HepG2 (cell line): ENCODE results near the gene OSBPL3. TPM values are rescaled to one million over a fixed set of nuclear protein-coding genes. Genes with fewer than 3 reads are reported as not detected.

Experiments
- AGO1 ChIP-seq: fragments of 200-400 bp; formaldehyde crosslinking; IDR thresholded peaks from 2 replicates; pipeline ENCODE4 v1.6.1; 2017; ENCODE audit warnings: mild to moderate bottlenecking, low read depth, low read length, moderate library complexity; ENCODE audit not compliant: poor library complexity, severe bottlenecking
- BCL3 ChIP-seq: sonication (generic); formaldehyde crosslinking; IDR thresholded peaks from 2 replicates; pipeline ENCODE4 v1.5.1; 2020; ENCODE audit warnings: mild to moderate bottlenecking, missing genetic modification reagents, moderate library complexity
- ELF3 ChIP-seq: IDR thresholded peaks from 2 replicates; pipeline ENCODE4 v1.6.1; 2016; ENCODE audit warnings: missing genetic modification reagents, missing compliant biosample characterization
- HCFC1 ChIP-seq: fragments of 150-350 bp; IDR thresholded peaks from 2 replicates; pipeline ENCODE4 v1.6.1; 2014; ENCODE audit warnings: low read depth, low read length
- HNF1B ChIP-seq: sonication (generic); formaldehyde crosslinking; IDR thresholded peaks from 2 replicates; pipeline ENCODE4 v1.5.1; 2020; ENCODE audit warnings: mild to moderate bottlenecking, moderate library complexity, missing genetic modification reagents
- HOXD1 ChIP-seq: sonication (generic); formaldehyde crosslinking; IDR thresholded peaks from 2 replicates; pipeline ENCODE4 v1.5.0; 2020; ENCODE audit warnings: missing genetic modification reagents
- PATZ1 ChIP-seq: sonication (generic); formaldehyde crosslinking; IDR thresholded peaks from 2 replicates; pipeline ENCODE4 v1.4.0; 2020; ENCODE audit warnings: missing genetic modification reagents
- RBM22 ChIP-seq: fragments of 200-400 bp; formaldehyde crosslinking; optimal IDR thresholded peaks from 2 replicates; pipeline ENCODE3; 2017; ENCODE audit warnings: mild to moderate bottlenecking, low read length, moderate library complexity
- ZBTB20 ChIP-seq: sonication (generic); formaldehyde crosslinking; IDR thresholded peaks from 2 replicates; pipeline ENCODE4 v1.8.1; 2023; ENCODE audit warnings: missing genetic modification reagents, low read depth, mild to moderate bottlenecking, borderline replicate concordance
- ZFY ChIP-seq: sonication (generic); formaldehyde crosslinking; IDR thresholded peaks from 2 replicates; pipeline ENCODE4 v1.4.0; 2020; ENCODE audit warnings: missing genetic modification reagents
- ZMYM4 ChIP-seq: sonication (generic); formaldehyde crosslinking; IDR thresholded peaks from 2 replicates; pipeline ENCODE4 v1.8.1; 2023; ENCODE audit warnings: mild to moderate bottlenecking, missing genetic modification reagents
- ZNF207 ChIP-seq: fragments of 450-650 bp; IDR thresholded peaks from 2 replicates; pipeline ENCODE4 v1.6.1; 2016; ENCODE audit warnings: antibody characterized with exemption, borderline replicate concordance
- ZSCAN20 ChIP-seq: sonication (generic); formaldehyde crosslinking; IDR thresholded peaks from 2 replicates; pipeline ENCODE4 v1.4.0; 2020; ENCODE audit warnings: missing genetic modification reagents, mild to moderate bottlenecking, borderline replicate concordance
- polyA plus RNA-seq, 8 experiments: library from polyadenylated mRNA; depleted of rRNA in 3 of 8; stranded (reverse) in 7 of 8; unstranded in 1 of 8; fragments of >200 nt; fragmentation: Illumina TruSeq in 4 of 8; extraction: Trizol in 4 of 8; gene quantifications; 2 replicates each; pipeline versions ENCODE4 v1.2.1 to v1.2.3, GENCODE V29; 2011 to 2016; ENCODE audit warnings: low read depth in 4 of 8, missing spikeins in 1 of 8, mixed read lengths in 1 of 8; ENCODE audit not compliant: insufficient read depth in 1 of 8
- total RNA-seq, 5 experiments: library from RNA; depleted of rRNA; stranded (reverse); fragments of >200 nt; fragmentation: Illumina TruSeq; extraction: Trizol; gene quantifications; 2 replicates each; pipeline ENCODE4 v1.2.3, GENCODE V29; 2016; ENCODE audit warnings: low read depth in 1 of 5

Gene OSBPL3
- total and polyA plus RNA-seq, 2 of the 13 experiments (the other 11 are each of a cell fraction or from before 2014, with no cell fraction given): 8.8 to 28.9 TPM

- TF ChIP-seq ZFY (0 out of 2 replicates have a peak, but pooled peaks have one; percentile 23), BCL3 (CRISPR knock-in tag) (no peak), ELF3 (CRISPR knock-in tag) (no peak), HNF1B (CRISPR knock-in tag) (peak; percentile 89), ZMYM4 (CRISPR knock-in tag) (no peak), AGO1 (no peak), ZSCAN20 (CRISPR knock-in tag) (no peak), RBM22 (no peak), HOXD1 (no peak), ZNF207 (no peak), PATZ1 (CRISPR knock-in tag) (0 out of 2 replicates have a peak, but pooled peaks have one; percentile 19), ZBTB20 (CRISPR knock-in tag) (peak; percentile 54; the same call in 1 of the 2 replicates), HCFC1 (no peak)
Measured at GRCh38 chr7:24795407-24795767, 184.6 kb downstream of the OSBPL3 start (continued).
